ENCODE results near the gene ATL1. TPM values are rescaled to one million over a fixed set of nuclear protein-coding genes. Genes with fewer than 3 reads are reported as not detected.

Gene ATL1
- total and polyA plus RNA-seq, 2 of the 13 experiments (the other 11 are each of a cell fraction or from before 2014, with no cell fraction given) = 0.60 to 0.65 TPM

DNA sequence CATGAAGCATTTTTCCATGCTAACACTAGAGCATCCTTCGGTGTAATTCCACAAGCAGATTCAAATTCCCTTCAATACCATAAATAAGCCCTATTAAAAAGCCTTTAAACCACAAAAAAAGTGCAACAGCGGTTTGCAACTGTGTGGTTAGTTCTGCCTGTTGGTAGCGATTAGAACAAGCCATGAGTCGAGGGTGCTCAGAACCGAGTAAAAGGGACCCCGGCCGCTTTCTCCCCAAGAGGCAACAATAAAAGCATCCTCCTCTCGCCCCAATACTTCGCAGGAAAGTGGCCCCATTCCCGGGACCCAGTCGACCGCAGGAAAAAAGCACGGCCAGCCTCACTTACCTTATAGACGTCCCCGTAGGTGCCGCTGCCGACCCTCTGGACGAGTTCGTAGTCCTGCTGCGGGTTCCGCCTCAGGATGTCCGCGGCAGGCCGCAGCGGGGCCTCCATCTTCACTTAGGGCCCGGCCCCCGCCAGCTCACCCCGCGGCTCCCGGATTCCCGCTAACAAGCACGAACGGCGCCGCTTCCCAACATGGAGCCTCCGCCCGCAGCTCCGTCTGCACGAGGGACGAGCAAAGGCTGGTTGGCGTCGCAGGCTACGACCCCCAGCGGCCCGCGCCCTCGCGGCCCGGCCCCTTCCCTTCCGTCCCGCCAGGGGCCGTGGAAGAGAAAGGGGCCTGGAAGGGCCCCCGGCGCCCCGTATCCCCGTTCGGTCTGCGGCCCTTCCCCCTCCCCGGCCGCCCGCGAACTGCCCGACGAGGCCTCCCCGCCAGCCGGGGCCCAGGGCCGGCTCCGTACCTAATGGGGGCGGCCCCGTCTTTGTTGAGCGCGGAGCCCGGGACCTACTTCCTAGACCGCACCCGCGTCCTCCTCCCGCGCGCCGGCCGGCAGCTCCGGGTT is 28.1 kb upstream of the ATL1 start (continued):
- TF ChIP-seq, protein P1, sequence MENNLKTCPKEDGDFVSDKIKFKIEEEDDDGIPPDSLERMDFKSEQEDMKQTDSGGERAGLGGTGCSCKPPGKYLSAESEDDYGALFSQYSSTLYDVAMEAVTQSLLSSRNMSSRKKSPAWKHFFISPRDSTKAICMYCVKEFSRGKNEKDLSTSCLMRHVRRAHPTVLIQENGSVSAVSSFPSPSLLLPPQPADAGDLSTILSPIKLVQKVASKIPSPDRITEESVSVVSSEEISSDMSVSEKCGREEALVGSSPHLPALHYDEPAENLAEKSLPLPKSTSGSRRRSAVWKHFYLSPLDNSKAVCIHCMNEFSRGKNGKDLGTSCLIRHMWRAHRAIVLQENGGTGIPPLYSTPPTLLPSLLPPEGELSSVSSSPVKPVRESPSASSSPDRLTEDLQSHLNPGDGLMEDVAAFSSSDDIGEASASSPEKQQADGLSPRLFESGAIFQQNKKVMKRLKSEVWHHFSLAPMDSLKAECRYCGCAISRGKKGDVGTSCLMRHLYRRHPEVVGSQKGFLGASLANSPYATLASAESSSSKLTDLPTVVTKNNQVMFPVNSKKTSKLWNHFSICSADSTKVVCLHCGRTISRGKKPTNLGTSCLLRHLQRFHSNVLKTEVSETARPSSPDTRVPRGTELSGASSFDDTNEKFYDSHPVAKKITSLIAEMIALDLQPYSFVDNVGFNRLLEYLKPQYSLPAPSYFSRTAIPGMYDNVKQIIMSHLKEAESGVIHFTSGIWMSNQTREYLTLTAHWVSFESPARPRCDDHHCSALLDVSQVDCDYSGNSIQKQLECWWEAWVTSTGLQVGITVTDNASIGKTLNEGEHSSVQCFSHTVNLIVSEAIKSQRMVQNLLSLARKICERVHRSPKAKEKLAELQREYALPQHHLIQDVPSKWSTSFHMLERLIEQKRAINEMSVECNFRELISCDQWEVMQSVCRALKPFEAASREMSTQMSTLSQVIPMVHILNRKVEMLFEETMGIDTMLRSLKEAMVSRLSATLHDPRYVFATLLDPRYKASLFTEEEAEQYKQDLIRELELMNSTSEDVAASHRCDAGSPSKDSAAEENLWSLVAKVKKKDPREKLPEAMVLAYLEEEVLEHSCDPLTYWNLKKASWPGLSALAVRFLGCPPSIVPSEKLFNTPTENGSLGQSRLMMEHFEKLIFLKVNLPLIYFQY (CRISPR knock-in tag; IDR thresholded peaks at IDR 0.05; ENCODE audit: borderline replicate concordance) = no peak
- TF ChIP-seq RBAK (CRISPR knock-in tag; IDR thresholded peaks at IDR 0.05) = no peak
- TF ChIP-seq ZNF546 (CRISPR knock-in tag; conservative IDR thresholded peaks at IDR 0.05) = 0 out of 2 replicates have a peak, but pooled peaks have one; percentile 4
- 0 out of 2 replicates have a peak, but pooled peaks have one; percentile 10 for TF ChIP-seq ZNF501 (CRISPR knock-in tag; IDR thresholded peaks at IDR 0.05)
- no peak for TF ChIP-seq NFE2L1 (CRISPR knock-in tag; IDR thresholded peaks at IDR 0.05; ENCODE audit: borderline replicate concordance)
- TF ChIP-seq, protein P2, sequence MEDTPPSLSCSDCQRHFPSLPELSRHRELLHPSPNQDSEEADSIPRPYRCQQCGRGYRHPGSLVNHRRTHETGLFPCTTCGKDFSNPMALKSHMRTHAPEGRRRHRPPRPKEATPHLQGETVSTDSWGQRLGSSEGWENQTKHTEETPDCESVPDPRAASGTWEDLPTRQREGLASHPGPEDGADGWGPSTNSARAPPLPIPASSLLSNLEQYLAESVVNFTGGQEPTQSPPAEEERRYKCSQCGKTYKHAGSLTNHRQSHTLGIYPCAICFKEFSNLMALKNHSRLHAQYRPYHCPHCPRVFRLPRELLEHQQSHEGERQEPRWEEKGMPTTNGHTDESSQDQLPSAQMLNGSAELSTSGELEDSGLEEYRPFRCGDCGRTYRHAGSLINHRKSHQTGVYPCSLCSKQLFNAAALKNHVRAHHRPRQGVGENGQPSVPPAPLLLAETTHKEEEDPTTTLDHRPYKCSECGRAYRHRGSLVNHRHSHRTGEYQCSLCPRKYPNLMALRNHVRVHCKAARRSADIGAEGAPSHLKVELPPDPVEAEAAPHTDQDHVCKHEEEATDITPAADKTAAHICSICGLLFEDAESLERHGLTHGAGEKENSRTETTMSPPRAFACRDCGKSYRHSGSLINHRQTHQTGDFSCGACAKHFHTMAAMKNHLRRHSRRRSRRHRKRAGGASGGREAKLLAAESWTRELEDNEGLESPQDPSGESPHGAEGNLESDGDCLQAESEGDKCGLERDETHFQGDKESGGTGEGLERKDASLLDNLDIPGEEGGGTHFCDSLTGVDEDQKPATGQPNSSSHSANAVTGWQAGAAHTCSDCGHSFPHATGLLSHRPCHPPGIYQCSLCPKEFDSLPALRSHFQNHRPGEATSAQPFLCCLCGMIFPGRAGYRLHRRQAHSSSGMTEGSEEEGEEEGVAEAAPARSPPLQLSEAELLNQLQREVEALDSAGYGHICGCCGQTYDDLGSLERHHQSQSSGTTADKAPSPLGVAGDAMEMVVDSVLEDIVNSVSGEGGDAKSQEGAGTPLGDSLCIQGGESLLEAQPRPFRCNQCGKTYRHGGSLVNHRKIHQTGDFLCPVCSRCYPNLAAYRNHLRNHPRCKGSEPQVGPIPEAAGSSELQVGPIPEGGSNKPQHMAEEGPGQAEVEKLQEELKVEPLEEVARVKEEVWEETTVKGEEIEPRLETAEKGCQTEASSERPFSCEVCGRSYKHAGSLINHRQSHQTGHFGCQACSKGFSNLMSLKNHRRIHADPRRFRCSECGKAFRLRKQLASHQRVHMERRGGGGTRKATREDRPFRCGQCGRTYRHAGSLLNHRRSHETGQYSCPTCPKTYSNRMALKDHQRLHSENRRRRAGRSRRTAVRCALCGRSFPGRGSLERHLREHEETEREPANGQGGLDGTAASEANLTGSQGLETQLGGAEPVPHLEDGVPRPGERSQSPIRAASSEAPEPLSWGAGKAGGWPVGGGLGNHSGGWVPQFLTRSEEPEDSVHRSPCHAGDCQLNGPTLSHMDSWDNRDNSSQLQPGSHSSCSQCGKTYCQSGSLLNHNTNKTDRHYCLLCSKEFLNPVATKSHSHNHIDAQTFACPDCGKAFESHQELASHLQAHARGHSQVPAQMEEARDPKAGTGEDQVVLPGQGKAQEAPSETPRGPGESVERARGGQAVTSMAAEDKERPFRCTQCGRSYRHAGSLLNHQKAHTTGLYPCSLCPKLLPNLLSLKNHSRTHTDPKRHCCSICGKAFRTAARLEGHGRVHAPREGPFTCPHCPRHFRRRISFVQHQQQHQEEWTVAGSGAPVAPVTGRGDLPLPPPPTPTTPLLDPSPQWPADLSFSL (CRISPR knock-in tag; IDR thresholded peaks at IDR 0.05) = 0 out of 2 replicates have a peak, but pooled peaks have one; percentile 42
- TF ChIP-seq, protein P3, sequence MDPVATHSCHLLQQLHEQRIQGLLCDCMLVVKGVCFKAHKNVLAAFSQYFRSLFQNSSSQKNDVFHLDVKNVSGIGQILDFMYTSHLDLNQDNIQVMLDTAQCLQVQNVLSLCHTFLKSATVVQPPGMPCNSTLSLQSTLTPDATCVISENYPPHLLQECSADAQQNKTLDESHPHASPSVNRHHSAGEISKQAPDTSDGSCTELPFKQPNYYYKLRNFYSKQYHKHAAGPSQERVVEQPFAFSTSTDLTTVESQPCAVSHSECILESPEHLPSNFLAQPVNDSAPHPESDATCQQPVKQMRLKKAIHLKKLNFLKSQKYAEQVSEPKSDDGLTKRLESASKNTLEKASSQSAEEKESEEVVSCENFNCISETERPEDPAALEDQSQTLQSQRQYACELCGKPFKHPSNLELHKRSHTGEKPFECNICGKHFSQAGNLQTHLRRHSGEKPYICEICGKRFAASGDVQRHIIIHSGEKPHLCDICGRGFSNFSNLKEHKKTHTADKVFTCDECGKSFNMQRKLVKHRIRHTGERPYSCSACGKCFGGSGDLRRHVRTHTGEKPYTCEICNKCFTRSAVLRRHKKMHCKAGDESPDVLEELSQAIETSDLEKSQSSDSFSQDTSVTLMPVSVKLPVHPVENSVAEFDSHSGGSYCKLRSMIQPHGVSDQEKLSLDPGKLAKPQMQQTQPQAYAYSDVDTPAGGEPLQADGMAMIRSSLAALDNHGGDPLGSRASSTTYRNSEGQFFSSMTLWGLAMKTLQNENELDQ (CRISPR knock-in tag; IDR thresholded peaks at IDR 0.05; ENCODE audit: borderline replicate concordance) = no peak
- TF ChIP-seq ZNF776 (CRISPR knock-in tag; IDR thresholded peaks at IDR 0.05) = no peak
- no peak for TF ChIP-seq RFXANK (CRISPR knock-in tag; IDR thresholded peaks at IDR 0.05)
- TF ChIP-seq BRCA1 (CRISPR knock-in tag; IDR thresholded peaks at IDR 0.05) = no peak
- TF ChIP-seq MEF2D (CRISPR knock-in tag; IDR thresholded peaks at IDR 0.05) = no peak
- TF ChIP-seq, protein P4, sequence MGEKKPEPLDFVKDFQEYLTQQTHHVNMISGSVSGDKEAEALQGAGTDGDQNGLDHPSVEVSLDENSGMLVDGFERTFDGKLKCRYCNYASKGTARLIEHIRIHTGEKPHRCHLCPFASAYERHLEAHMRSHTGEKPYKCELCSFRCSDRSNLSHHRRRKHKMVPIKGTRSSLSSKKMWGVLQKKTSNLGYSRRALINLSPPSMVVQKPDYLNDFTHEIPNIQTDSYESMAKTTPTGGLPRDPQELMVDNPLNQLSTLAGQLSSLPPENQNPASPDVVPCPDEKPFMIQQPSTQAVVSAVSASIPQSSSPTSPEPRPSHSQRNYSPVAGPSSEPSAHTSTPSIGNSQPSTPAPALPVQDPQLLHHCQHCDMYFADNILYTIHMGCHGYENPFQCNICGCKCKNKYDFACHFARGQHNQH (CRISPR knock-in tag; IDR thresholded peaks at IDR 0.05) = no peak; the same call in 1 of the 2 replicates
- TF ChIP-seq HHEX (CRISPR knock-in tag; IDR thresholded peaks at IDR 0.05) = no peak

Data from HepG2 (cell line).